OCI-LY3 (cell line): ENCODE data around the gene ANKRD33B.
A peak's percentile ranks its signal among the peaks of the same experiment; 100 is the strongest.

Source experiments
- H2AFZ ChIP-seq: fragments of 200-600, 300-600 bp; shearing (Covaris generic); 2 replicates; pipeline ENCODE4 v1.6.0; 2014; ENCODE audit warnings: antibody characterized with exemption, low read depth, low read length
- H3K27ac ChIP-seq: fragments of 200-600, 300-600 bp; sonication (generic); 2 replicates; pipeline ENCODE4 v1.5.1; 2014; ENCODE audit warnings: mild to moderate bottlenecking, low read length, moderate library complexity, mixed read lengths
- H3K27me3 ChIP-seq: fragments of 200-600, 300-600 bp; sonication (generic); 2 replicates; pipeline ENCODE4 v1.6.1; 2014; ENCODE audit warnings: low read depth, low read length, mixed read lengths
- H3K36me3 ChIP-seq: fragments of 200-600, 300-600 bp; sonication (generic); replicated peaks from 2 replicates; pipeline ENCODE3; 2014; ENCODE audit warnings: low read depth, low read length, mixed read lengths
- H3K4me1 ChIP-seq: fragments of 300-600, 200-600 bp; sonication (generic); 2 replicates; pipeline ENCODE4 v1.6.1; 2014; ENCODE audit warnings: low read length, mixed read lengths
- H3K4me2 ChIP-seq: fragments of 200-600, 300-600 bp; sonication (generic); 2 replicates; pipeline ENCODE4 v1.6.1; 2014; ENCODE audit warnings: low read length, mixed read lengths
- H3K4me3 ChIP-seq: fragments of 300-600, 200-600 bp; sonication (generic); 2 replicates; pipeline ENCODE4 v1.5.1; 2014; ENCODE audit warnings: antibody characterized with exemption, mild to moderate bottlenecking, low read length, moderate library complexity
- H3K79me2 ChIP-seq: fragments of 300-600, 200-600 bp; shearing (Covaris generic); 2 replicates; pipeline ENCODE4 v1.6.1; 2014; ENCODE audit warnings: mild to moderate bottlenecking, low read length, mixed read lengths
- H3K9ac ChIP-seq: fragments of 300-600, 200-600 bp; shearing (Covaris generic); 2 replicates; pipeline ENCODE4 v1.6.0; 2014; ENCODE audit warnings: mild to moderate bottlenecking, low read length, moderate library complexity
- H3K9me3 ChIP-seq: fragments of 200-600, 300-600 bp; shearing (Covaris generic); 2 replicates; pipeline ENCODE4 v1.6.1; 2014; ENCODE audit warnings: low read length, mixed read lengths; ENCODE audit not compliant: insufficient read depth
- H4K20me1 ChIP-seq: fragments of 200-600, 300-600 bp; sonication (generic); 2 replicates; pipeline ENCODE4 v1.6.1; 2016; ENCODE audit warnings: low read length, mixed read lengths; ENCODE audit not compliant: insufficient read depth
- CTCF ChIP-seq: fragments of 200-600, 300-600 bp; sonication (generic); IDR thresholded peaks from 2 replicates; pipeline ENCODE4 v1.5.1; 2014; ENCODE audit warnings: antibody characterized with exemption, low read length, low read depth
- EZH2phosphoT487 ChIP-seq: fragments of 200-600 bp; shearing (Covaris generic); IDR thresholded peaks from 2 replicates; pipeline ENCODE4 v1.6.1; 2018; ENCODE audit warnings: antibody characterized with exemption, mixed run types, low read depth

The ANKRD33B gene

GRCh38 chr5:10586008-10586407, 22.1 kb downstream of the ANKRD33B start:
- Histone ChIP-seq H3K9me3 (no peaks in the 10 kb centered on the region), H3K9ac (no peak overlapping the region), H3K27ac (no peak overlapping the region), H2AFZ (no peak overlapping the region), H3K27me3 (no peaks in the 10 kb centered on the region), H3K79me2 (peaks cover 100% of the 10 kb centered on the region), H3K36me3 (peaks cover 47% of the 10 kb centered on the region), H4K20me1 (peaks cover 69% of the 10 kb centered on the region), H3K4me1 (peaks cover 95% of the 10 kb centered on the region), H3K4me2 (0 out of 2 replicates have a peak overlapping the region, but pooled peaks have one; percentile 9), H3K4me3 (no peak overlapping the region)
- TF ChIP-seq CTCF (no peak), EZH2phosphoT487 (no peak)

- no peaks in the 10 kb centered on the region for H3K9me3 ChIP-seq
- H3K27ac ChIP-seq = no peak overlapping the region
- no peak overlapping the region for H3K4me3 ChIP-seq
- no peak overlapping the region for H3K9ac ChIP-seq
- TF ChIP-seq EZH2phosphoT487 (no peak), CTCF (no peak)
- peaks cover 95% of the 10 kb centered on the region for H3K4me1 ChIP-seq
- H3K79me2 ChIP-seq = peaks cover 100% of the 10 kb centered on the region
- H3K4me2 ChIP-seq = no peak overlapping the region
- peaks cover 64% of the 10 kb centered on the region for H4K20me1 ChIP-seq
- H3K27me3 ChIP-seq = no peaks in the 10 kb centered on the region
- no peak overlapping the region for H2AFZ ChIP-seq
- peaks cover 43% of the 10 kb centered on the region for H3K36me3 ChIP-seq
These were observed 22.7 kb downstream of the ANKRD33B start for GRCh38 chr5:10586555-10586954.

- Histone ChIP-seq H3K9ac (no peak overlapping the region), H4K20me1 (peaks cover 55% of the 10 kb centered on the region), H3K4me2 (peak overlapping the region; percentile 19), H3K4me3 (no peak overlapping the region), H3K36me3 (peaks cover 35% of the 10 kb centered on the region), H3K9me3 (no peaks in the 10 kb centered on the region), H2AFZ (no peak overlapping the region), H3K4me1 (peaks cover 94% of the 10 kb centered on the region), H3K79me2 (peaks cover 100% of the 10 kb centered on the region), H3K27ac (peak overlapping the region; percentile 9; the same call in 1 of the 2 replicates), H3K27me3 (no peaks in the 10 kb centered on the region)
- TF ChIP-seq CTCF (no peak), EZH2phosphoT487 (no peak)
These were observed 24.4 kb downstream of the ANKRD33B start for GRCh38 chr5:10588109-10588775.

- peaks cover 100% of the 10 kb centered on the region for H3K79me2 ChIP-seq
- peaks cover 35% of the 10 kb centered on the region for H3K36me3 ChIP-seq
- H2AFZ ChIP-seq = no peak overlapping the region
- H3K4me1 ChIP-seq = peaks cover 94% of the 10 kb centered on the region
- no peaks in the 10 kb centered on the region for H3K27me3 ChIP-seq
- no peaks in the 10 kb centered on the region for H3K9me3 ChIP-seq
- peak overlapping the region; percentile 9; the same call in 1 of the 2 replicates for H3K27ac ChIP-seq
- H4K20me1 ChIP-seq = peaks cover 52% of the 10 kb centered on the region
- H3K9ac ChIP-seq = no peak overlapping the region
- peak overlapping the region; percentile 19 for H3K4me2 ChIP-seq
- no peak for TF ChIP-seq EZH2phosphoT487
- no peak for TF ChIP-seq CTCF
- no peak overlapping the region for H3K4me3 ChIP-seq
These were observed 25.0 kb downstream of the ANKRD33B start for GRCh38 chr5:10588779-10589447.
